SU-DHL-6 (cell line): Measurements from ENCODE around the gene RAVER2.

Experiments
- EZH2phosphoT487 ChIP-seq: fragments of 200-600 bp; sonication (generic), shearing (Covaris generic); conservative IDR thresholded peaks from 2 replicates; pipeline ENCODE4 v1.6.1; 2018; ENCODE audit warnings: mild to moderate bottlenecking, antibody characterized with exemption, low read length, moderate library complexity, mixed read lengths
- TF ChIP-seq, protein P1 (sequence below): fragments of 200-600 bp; sonication (generic); IDR thresholded peaks from one replicate; pipeline ENCODE4 v1.5.1; 2017; ENCODE audit warnings: antibody characterized with exemption, mild to moderate bottlenecking, low read length, moderate library complexity; ENCODE audit not compliant: insufficient read depth, poor library complexity, severe bottlenecking

- TF ChIP-seq, protein P1, sequence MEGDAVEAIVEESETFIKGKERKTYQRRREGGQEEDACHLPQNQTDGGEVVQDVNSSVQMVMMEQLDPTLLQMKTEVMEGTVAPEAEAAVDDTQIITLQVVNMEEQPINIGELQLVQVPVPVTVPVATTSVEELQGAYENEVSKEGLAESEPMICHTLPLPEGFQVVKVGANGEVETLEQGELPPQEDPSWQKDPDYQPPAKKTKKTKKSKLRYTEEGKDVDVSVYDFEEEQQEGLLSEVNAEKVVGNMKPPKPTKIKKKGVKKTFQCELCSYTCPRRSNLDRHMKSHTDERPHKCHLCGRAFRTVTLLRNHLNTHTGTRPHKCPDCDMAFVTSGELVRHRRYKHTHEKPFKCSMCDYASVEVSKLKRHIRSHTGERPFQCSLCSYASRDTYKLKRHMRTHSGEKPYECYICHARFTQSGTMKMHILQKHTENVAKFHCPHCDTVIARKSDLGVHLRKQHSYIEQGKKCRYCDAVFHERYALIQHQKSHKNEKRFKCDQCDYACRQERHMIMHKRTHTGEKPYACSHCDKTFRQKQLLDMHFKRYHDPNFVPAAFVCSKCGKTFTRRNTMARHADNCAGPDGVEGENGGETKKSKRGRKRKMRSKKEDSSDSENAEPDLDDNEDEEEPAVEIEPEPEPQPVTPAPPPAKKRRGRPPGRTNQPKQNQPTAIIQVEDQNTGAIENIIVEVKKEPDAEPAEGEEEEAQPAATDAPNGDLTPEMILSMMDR: no peak
- no peak for TF ChIP-seq EZH2phosphoT487
Measured at GRCh38 chr1:64769971-64770370, 25.1 kb downstream of the RAVER2 start.
